ENCODE measurements around the gene CUEDC1.

CUEDC1 gene

DNA sequence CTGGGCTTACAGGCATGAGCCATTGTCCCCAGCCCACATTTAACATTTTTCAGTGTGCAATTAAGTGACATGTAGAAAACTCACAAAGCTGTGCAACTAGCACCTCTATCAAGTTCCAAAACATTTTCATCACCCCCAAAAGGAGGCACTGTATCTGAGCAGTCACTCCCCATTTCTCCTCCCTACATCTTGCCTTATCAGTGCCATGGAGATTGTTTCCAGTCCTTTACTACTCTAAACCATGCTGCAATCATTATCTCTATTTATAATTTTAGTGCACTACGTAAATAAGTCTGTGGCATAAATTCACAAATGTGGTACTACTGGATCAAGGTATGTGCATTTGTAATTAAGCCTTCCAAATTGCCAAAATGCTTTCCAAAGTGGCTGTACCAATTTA is 112.9 kb downstream of the CUEDC1 start:
- Histone ChIP-seq H3K36me3 (ENCODE audit: control insufficient read depth in 5 of 5, insufficient read depth in 5 of 5, low read length in 5 of 5) (peaks cover 23 to 33% (median 27%) of the 10 kb centered on the region in 5 donors), H3K9ac (ENCODE audit: low read length in 5 of 5) (no peak overlapping the region), H3K4me1 (ENCODE audit: control insufficient read depth in 5 of 5, insufficient read depth in 5 of 5, low read length in 5 of 5) (peaks cover 0 to 15% (median 0%) of the 10 kb centered on the region in 5 donors), H3K27me3 (ENCODE audit: control insufficient read depth in 5 of 5, insufficient read depth in 4 of 5, low read length in 5 of 5) (no peaks in the 10 kb centered on the region), H3K27ac (ENCODE audit: low read depth, low read length) (no peak overlapping the region), H3K9me3 (ENCODE audit: control insufficient read depth in 5 of 5, low read length in 5 of 5) (no peaks in the 10 kb centered on the region), H3K4me3 (ENCODE audit: low read depth in 1 of 5, low read length in 5 of 5) (no peak overlapping the region)

DNA sequence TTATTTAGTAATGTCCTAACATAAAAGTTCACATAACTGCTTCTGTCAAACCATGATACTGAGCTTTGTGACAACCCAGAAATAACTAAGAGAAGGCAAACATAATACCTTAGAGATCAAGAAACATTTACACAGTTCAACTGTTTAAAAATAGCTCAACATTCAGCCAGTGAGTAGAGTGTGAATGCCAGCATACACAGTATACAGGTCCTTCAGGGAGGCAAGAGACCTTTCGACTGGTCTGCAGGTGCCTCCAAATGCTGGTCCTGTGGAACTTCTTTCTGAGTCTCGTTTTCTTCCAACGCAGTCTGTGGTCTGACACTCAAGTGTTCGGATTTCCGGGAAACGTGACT is 115.7 kb downstream of the CUEDC1 start:
- Histone ChIP-seq H3K9ac (ENCODE audit: low read length in 5 of 5) (no peak overlapping the region), H3K4me1 (ENCODE audit: control insufficient read depth in 5 of 5, insufficient read depth in 5 of 5, low read length in 5 of 5) (peaks cover 0 to 15% (median 0%) of the 10 kb centered on the region in 5 donors), H3K36me3 (ENCODE audit: control insufficient read depth in 5 of 5, insufficient read depth in 5 of 5, low read length in 5 of 5) (peaks cover 25 to 32% (median 30%) of the 10 kb centered on the region in 5 donors), H3K4me3 (ENCODE audit: low read depth in 1 of 5, low read length in 5 of 5) (no peak overlapping the region), H3K9me3 (ENCODE audit: control insufficient read depth in 5 of 5, low read length in 5 of 5) (no peaks in the 10 kb centered on the region), H3K27me3 (ENCODE audit: control insufficient read depth in 5 of 5, insufficient read depth in 4 of 5, low read length in 5 of 5) (no peaks in the 10 kb centered on the region), H3K27ac (ENCODE audit: low read depth, low read length) (no peak overlapping the region)

DNA sequence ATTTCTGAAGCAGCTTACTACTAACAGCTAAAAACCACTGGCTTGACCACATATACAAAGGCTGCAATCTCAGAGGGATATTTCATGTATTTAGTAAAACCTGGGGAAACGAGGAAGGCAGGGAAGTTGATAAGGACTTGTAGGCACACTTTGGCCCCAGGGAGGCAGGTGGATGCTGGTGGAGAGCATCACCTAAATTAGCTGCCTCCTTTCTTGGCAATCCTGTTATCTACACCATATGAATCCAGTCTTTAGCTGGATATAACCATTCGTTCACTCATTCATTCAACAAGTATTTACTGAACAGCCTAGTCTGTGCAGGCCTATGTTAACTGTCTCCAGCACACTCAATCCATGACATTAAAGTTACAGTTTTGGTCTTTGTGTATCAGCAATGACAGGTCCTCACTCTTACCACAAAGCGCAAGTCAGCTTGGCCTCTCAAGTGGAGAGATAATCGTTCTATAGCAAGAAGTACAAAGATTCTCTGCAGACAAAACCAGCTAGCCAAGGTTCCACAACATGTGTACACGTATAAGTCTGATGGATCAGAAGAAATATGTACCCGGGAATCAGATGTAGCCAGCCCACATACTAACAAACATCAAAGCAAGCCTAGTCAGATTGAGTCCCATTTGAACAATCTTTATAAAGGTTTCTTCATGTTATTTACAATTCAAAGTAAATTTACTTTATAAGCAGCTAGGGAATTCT is 116.2 kb downstream of the CUEDC1 start:
- Histone ChIP-seq H3K9ac (ENCODE audit: low read length in 5 of 5) (no peak overlapping the region), H3K9me3 (ENCODE audit: control insufficient read depth in 5 of 5, low read length in 5 of 5) (no peaks in the 10 kb centered on the region), H3K27ac (ENCODE audit: low read depth, low read length) (peak overlapping the region; percentile 17), H3K4me1 (ENCODE audit: control insufficient read depth in 5 of 5, insufficient read depth in 5 of 5, low read length in 5 of 5) (peaks cover 0 to 17% (median 4%) of the 10 kb centered on the region in 5 donors), H3K36me3 (ENCODE audit: control insufficient read depth in 5 of 5, insufficient read depth in 5 of 5, low read length in 5 of 5) (peaks cover 25 to 32% (median 30%) of the 10 kb centered on the region in 5 donors), H3K4me3 (ENCODE audit: low read depth in 1 of 5, low read length in 5 of 5) (no peak overlapping the region), H3K27me3 (ENCODE audit: control insufficient read depth in 5 of 5, insufficient read depth in 4 of 5, low read length in 5 of 5) (no peaks in the 10 kb centered on the region)

DNA sequence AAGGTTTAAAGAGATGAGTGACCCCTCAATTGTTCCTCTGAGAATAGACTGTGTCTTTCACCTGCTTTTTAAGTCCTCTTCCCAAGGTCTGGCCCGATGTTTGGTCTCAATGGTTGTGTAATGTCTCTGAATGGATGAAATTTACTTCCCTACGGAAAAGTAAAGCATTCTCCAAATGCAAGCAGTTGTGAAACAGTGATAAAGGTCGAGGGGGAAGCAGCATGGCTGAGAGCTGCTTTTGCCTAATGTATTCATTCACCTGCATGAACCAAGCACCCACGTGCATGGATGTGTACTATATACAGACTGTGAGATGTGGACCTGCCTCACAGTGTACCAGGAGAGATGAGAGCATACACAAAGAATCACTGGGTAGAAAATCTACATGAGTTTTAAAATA is 116.8 kb downstream of the CUEDC1 start:
- no peak overlapping the region for H3K9ac ChIP-seq (ENCODE audit: low read length in 5 of 5)
- H3K4me3 ChIP-seq (ENCODE audit: low read depth in 1 of 5, low read length in 5 of 5): no peak overlapping the region
- peak overlapping the region; percentile 17 for H3K27ac ChIP-seq (ENCODE audit: low read depth, low read length)
- no peaks in the 10 kb centered on the region for H3K9me3 ChIP-seq (ENCODE audit: control insufficient read depth in 5 of 5, low read length in 5 of 5)
- H3K27me3 ChIP-seq (ENCODE audit: control insufficient read depth in 5 of 5, insufficient read depth in 4 of 5, low read length in 5 of 5): no peaks in the 10 kb centered on the region
- H3K4me1 ChIP-seq (ENCODE audit: control insufficient read depth in 5 of 5, insufficient read depth in 5 of 5, low read length in 5 of 5): peaks cover 0 to 23% (median 6%) of the 10 kb centered on the region in 5 donors
- peaks cover 25 to 32% (median 30%) of the 10 kb centered on the region in 5 donors for H3K36me3 ChIP-seq (ENCODE audit: control insufficient read depth in 5 of 5, insufficient read depth in 5 of 5, low read length in 5 of 5)

DNA sequence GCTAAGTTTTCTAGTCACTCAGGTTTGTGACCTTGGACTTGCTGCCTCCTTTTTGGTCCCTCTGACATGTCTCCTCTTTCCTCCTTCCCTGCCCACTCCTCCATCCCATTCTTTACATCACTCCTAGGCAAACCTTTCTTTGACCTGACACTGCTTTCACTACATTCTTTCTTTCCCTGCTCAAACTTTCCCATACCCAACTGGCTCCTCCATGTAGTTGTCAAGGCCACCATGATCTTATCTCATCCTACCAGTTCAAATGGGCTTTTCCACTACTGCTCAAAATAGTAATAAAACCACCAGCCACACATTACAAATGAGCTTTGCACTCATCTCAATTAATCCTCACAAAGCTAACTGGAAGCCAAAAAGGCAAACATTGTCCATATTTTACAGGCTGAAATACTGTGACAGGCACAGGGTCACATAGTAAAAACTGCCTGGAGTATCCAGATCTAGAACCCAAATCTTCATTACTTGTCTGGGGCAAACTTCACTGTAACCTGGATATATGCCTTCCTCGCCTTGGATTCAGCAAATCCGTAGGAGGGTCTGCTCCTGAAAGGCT is 119.8 kb downstream of the CUEDC1 start:
- Histone ChIP-seq H3K27ac (ENCODE audit: low read depth, low read length) (no peak overlapping the region), H3K36me3 (ENCODE audit: control insufficient read depth in 5 of 5, insufficient read depth in 5 of 5, low read length in 5 of 5) (peaks cover 16 to 25% (median 20%) of the 10 kb centered on the region in 5 donors), H3K27me3 (ENCODE audit: control insufficient read depth in 5 of 5, insufficient read depth in 4 of 5, low read length in 5 of 5) (no peaks in the 10 kb centered on the region), H3K9me3 (ENCODE audit: control insufficient read depth in 5 of 5, low read length in 5 of 5) (no peaks in the 10 kb centered on the region), H3K4me1 (ENCODE audit: control insufficient read depth in 5 of 5, insufficient read depth in 5 of 5, low read length in 5 of 5) (peaks cover 0 to 39% (median 21%) of the 10 kb centered on the region in 5 donors), H3K4me3 (ENCODE audit: low read depth in 1 of 5, low read length in 5 of 5) (no peak overlapping the region), H3K9ac (ENCODE audit: low read length in 5 of 5) (no peak overlapping the region)

DNA sequence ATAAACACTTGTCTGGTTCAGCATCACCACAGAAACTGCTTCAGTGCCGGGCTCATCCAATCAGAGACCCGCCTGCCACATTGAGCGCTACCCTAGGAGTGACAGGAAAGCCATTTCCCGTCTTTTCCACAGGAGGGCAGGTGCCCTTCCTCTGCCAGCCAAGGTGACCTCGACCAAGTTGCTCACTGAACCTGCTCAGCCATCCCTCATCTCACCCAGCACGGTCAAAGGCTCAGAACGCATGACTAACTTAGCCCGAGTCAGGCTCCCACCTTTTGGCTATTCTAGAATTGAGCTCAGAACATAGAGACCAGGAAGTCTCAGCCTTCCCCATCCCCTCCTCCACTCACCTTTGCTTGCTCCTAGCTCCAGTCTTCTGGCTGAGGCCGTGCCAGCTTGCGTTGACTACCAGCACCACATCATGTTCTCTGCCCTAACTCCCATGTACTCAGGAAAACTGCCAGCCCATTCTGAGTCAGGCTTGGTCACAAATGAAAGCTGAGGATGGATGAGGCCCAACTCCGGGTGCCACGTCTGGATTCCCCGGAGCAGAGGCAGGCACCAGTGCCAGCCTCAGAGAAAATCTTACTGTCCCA is 121.0 kb downstream of the CUEDC1 start:
- H3K4me1 ChIP-seq (ENCODE audit: control insufficient read depth in 5 of 5, insufficient read depth in 5 of 5, low read length in 5 of 5): peaks cover 0 to 39% (median 21%) of the 10 kb centered on the region in 5 donors

DNA sequence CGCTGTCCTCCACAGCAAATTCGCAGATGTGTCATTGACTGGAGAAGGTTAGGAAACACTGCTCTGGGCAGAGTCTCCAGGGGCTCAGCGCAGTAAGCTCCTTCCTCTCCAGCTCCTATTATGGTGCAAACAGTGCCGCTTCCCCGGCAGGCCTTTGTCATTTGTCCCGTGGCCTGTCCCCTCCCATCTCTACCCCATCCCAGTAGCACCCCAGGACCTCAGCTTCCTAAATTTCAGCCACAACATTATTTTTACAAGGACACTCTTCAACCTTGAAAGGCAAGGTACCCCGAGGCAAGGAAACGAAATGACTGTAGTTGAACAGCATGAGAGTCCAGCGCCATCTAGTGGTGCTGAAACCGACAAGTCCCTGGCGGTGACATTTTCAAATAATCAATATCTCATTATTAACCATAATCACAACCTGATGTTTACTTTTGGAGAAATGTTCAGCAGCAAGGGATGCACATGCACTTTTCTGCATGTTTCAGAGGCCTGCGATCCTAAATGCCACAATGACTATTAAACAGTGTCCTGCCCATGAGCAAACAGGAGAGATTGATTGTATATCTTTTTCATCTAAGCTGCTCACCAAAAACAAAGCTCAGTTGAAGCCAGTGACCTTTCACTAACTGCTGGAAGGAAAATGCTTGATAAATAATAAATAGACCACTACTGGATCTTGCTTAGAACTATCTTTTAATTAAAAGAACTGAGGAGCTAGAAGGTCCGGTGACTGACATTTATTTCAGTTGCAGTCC is 121.9 kb downstream of the CUEDC1 start:
- H3K27me3 ChIP-seq (ENCODE audit: control insufficient read depth in 5 of 5, insufficient read depth in 4 of 5, low read length in 5 of 5): no peaks in the 10 kb centered on the region
- H3K9me3 ChIP-seq (ENCODE audit: control insufficient read depth in 5 of 5, low read length in 5 of 5): no peaks in the 10 kb centered on the region
- peaks cover 0 to 34% (median 17%) of the 10 kb centered on the region in 5 donors for H3K4me1 ChIP-seq (ENCODE audit: control insufficient read depth in 5 of 5, insufficient read depth in 5 of 5, low read length in 5 of 5)
- H3K27ac ChIP-seq (ENCODE audit: low read depth, low read length): peak overlapping the region; percentile 38
- H3K4me3 ChIP-seq (ENCODE audit: low read depth in 1 of 5, low read length in 5 of 5): peak overlapping the region; percentile 52 to 81 (median 71)
- H3K9ac ChIP-seq (ENCODE audit: low read length in 5 of 5): peak overlapping the region in 4 of 5 donors; percentile 44 to 66 (median 56)
- peaks cover 1 to 7% (median 4%) of the 10 kb centered on the region in 5 donors for H3K36me3 ChIP-seq (ENCODE audit: control insufficient read depth in 5 of 5, insufficient read depth in 5 of 5, low read length in 5 of 5)

More for the DNA sequence above, 121.0 kb downstream of the CUEDC1 start:
- no peaks in the 10 kb centered on the region for H3K9me3 ChIP-seq (ENCODE audit: control insufficient read depth in 5 of 5, low read length in 5 of 5)
- H3K9ac ChIP-seq (ENCODE audit: low read length in 5 of 5): no peak overlapping the region
- H3K4me3 ChIP-seq (ENCODE audit: low read depth in 1 of 5, low read length in 5 of 5): no peak overlapping the region
- peaks cover 9 to 16% (median 12%) of the 10 kb centered on the region in 5 donors for H3K36me3 ChIP-seq (ENCODE audit: control insufficient read depth in 5 of 5, insufficient read depth in 5 of 5, low read length in 5 of 5)
- no peaks in the 10 kb centered on the region for H3K27me3 ChIP-seq (ENCODE audit: control insufficient read depth in 5 of 5, insufficient read depth in 4 of 5, low read length in 5 of 5)
- H3K27ac ChIP-seq (ENCODE audit: low read depth, low read length): no peak overlapping the region

DNA sequence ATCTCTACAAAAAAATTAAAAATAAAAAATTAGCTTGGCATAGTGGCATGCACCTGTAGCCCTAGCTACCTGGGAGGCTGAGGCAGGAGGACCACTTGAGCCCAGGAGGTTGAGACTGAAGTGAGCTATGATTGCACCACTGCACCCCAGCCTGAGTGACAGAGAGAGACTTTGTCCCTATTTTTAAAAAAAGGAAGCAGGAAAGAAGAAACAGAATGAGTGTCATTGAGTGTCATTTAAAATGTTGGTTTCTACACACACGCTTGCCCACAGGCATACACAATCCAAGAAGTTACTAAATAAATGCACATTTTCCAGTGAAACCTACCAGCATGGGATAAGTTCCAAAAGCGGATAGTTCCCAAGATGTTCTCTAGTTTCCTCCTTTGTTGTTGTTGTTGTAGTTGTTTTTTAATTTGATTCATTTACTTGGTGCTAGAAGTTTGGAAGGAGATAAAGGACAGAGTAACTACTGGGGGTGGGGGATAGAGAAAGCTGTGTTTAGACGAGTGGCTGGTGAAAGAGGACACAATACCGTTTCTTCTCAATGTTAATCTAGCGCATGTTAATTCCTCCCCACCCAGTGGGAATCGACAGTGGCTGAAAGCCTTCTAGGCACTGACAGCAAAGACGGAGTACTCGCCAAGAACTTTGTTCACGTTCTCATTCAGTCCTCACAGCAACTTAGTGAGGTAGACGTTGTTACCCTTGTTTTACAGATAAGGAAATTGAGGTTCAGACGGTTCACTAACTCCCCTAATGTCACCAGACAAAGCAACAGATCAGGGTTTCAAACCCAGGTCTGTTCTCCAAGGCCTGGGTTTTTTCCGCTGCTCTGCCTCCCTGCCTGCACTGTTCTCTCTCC is 122.7 kb downstream of the CUEDC1 start:
- Histone ChIP-seq H3K9me3 (ENCODE audit: control insufficient read depth in 5 of 5, low read length in 5 of 5) (no peaks in the 10 kb centered on the region), H3K36me3 (ENCODE audit: control insufficient read depth in 5 of 5, insufficient read depth in 5 of 5, low read length in 5 of 5) (peaks cover 0 to 7% (median 4%) of the 10 kb centered on the region in 5 donors), H3K27me3 (ENCODE audit: control insufficient read depth in 5 of 5, insufficient read depth in 4 of 5, low read length in 5 of 5) (no peaks in the 10 kb centered on the region), H3K4me3 (ENCODE audit: low read depth in 1 of 5, low read length in 5 of 5) (peak overlapping the region; percentile 52 to 81 (median 71)), H3K9ac (ENCODE audit: low read length in 5 of 5) (peak overlapping the region; percentile 1 to 66 (median 44)), H3K27ac (ENCODE audit: low read depth, low read length) (peak overlapping the region; percentile 38), H3K4me1 (ENCODE audit: control insufficient read depth in 5 of 5, insufficient read depth in 5 of 5, low read length in 5 of 5) (peaks cover 0 to 26% (median 14%) of the 10 kb centered on the region in 5 donors)

DNA sequence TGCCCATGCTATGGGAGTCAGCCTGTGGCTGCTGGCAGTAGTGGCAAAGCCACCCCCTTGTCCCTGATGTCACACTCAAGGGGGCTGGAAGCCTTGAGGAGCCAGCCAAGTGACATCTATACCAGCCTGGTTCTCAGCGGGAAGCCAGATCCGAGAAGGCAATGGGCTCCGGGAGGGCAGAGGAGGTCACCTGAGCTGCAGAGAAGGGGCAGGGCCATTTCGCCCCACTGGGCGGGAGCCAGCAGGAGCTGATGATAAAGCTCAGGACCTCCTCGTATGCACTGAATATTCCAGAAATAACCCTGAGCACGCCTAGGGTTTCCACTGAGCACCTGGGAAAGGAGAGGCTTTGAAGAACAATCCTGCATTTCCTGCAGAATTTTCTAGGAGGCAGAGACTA is 124.3 kb downstream of the CUEDC1 start:
- Histone ChIP-seq H3K4me1 (ENCODE audit: control insufficient read depth in 5 of 5, insufficient read depth in 5 of 5, low read length in 5 of 5) (peaks cover 0 to 25% (median 14%) of the 10 kb centered on the region in 5 donors), H3K9me3 (ENCODE audit: control insufficient read depth in 5 of 5, low read length in 5 of 5) (no peaks in the 10 kb centered on the region), H3K36me3 (ENCODE audit: control insufficient read depth in 5 of 5, insufficient read depth in 5 of 5, low read length in 5 of 5) (no peaks in the 10 kb centered on the region), H3K9ac (ENCODE audit: low read length in 5 of 5) (no peak overlapping the region), H3K4me3 (ENCODE audit: low read depth in 1 of 5, low read length in 5 of 5) (no peak overlapping the region), H3K27me3 (ENCODE audit: control insufficient read depth in 5 of 5, insufficient read depth in 4 of 5, low read length in 5 of 5) (no peaks in the 10 kb centered on the region), H3K27ac (ENCODE audit: low read depth, low read length) (no peak overlapping the region)
